Muscle of arm (tissue), 12 donors: ENCODE measurements around the gene C19orf47. TPM values are rescaled to one million over a fixed set of nuclear protein-coding genes. Genes with fewer than 3 reads are reported as not detected.
A peak's percentile ranks its signal among the peaks of the same experiment; 100 is the strongest.

Experiments
- DNase-seq: peaks from one replicate; pipeline ENCODE4 v3.0.0-alpha.2; 2013
- polyA plus RNA-seq, 12 donors: library from polyadenylated mRNA; unstranded; fragments of 120-200 nt; gene quantifications; one replicate each; pipeline ENCODE4 v1.2.1, GENCODE V29; 2013; ENCODE audit not compliant: insufficient read length in 12 of 12

The C19orf47 gene
- polyA plus RNA-seq, 12 donors = 26.4 to 99.1 (median 57.1) TPM; not detected in 1

DNA sequence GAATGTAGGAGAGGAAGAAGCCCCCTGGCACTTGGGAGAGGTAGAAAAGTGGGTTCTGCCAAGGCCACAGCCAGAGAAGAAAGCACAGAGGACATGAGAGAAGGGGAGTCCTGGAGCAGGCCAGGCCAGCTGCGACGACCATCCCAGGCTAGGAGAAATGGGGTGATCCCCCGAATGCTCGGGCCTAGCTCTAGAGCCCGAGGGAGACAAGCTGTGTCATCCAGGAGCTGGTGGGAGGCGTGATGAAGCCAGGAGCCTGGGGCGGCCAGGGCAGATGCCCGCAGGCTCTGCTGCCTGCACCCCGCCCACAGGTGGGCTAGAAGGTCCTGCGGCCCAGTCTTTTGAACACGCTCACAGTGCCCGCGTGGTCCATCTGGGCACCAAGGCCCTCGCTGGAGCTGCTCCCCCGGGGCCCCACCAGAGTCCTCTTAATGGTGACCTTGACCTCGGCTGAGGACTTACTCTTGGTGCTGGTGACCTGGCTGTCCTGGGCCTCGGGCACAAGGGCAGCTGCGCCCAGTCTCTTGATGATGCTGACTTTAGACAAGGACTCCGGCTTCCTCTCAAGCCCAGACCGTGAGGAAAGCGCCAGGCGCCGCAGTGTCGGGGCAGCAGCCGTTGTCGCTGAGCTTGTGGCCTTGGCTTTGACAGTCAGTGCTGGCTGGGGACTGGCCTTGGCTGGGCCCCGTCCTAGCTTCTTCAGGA is 26.5 kb downstream of the C19orf47 start:
- DNase-seq = no peak

DNA sequence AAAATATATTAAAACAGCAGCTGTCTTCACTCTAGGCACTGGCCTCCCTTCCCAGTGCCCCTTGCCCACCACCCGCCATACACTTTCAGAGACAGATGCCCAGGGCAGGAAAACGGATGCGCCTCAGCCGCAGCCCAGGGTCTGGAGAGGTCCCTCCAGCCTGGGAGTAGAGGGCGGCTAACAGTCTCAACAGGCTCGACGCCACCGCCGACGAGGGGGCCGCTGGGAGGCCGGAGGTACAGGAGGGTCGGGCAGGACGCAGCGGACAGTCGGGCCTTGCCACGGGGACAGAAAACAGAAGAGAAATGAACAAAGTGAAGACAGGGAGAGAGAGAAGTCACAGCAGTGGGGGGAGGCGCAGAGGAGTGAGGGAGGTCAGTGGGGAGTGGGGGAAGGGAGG is 27.1 kb downstream of the C19orf47 start:
- DNase-seq = no peak

DNA sequence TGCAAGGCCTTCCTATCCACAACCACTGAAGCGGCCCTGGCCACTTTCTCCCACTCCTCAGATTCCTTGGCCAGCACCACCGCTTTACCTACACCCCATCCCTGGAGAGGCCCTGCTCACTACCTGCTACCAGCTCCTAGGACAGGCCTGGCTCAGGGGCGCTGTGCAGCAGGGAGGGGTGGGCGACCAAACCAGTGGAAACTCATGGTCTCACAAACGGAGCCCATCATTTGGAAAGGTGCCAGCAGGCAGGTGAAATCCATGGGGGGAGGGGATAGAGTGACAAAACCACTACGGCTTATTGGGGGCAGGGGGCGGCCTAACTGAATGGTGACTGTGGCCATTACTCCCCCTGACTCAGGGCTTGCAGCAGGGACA is 27.6 kb downstream of the C19orf47 start:
- DNase-seq = no peak

DNA sequence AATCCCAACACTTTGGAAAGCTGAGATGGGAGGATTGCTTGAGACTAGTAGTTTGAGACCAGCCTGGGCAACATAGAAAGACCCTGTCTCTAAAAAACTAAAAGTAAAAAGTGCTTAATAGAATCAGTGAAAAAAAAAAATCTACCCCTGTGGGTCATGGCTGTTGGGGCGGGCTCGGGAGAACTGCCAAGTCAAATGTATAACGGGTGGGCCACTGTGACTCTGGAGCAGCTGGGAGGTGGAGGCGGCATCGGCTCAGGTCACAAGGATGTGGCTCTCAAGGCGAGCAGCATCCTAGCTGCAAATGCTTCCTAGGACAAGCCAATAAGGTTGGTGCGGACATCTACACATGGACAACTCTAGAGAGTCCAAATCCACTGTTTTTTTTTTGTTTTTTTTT is 30.9 kb downstream of the C19orf47 start:
- no peak for DNase-seq

DNA sequence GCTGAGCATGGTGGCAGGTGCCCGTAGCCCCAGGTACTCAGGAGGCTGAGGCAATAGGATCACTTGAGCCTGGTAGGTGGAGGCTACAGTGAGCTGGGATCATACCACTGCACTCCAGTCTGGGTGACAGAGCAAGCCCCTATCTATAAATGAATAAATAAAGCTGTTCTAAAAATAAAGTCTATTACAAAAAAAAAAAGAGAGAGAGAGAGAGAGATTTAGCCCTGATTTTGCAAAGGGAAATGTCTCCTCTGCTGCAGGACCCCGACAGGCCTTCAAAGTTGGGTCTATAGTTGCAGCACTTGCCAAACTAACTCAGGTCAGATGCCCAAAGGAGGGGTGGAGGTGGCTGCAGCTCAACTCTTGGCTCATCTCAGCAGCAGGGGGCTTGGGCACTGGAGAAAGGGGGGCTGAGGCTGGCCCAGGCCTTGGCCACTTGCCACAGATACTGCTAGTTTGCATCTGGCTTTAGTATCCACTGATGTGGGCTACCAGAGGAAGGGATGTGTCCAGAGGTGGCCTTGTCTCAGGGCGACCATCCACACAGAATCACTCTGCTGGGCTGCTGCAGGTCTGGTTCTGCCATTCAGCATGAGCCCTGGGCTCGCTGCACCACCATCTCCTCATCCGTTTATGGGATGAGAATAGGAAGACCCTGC is 32.3 kb downstream of the C19orf47 start:
- DNase-seq = no peak

DNA sequence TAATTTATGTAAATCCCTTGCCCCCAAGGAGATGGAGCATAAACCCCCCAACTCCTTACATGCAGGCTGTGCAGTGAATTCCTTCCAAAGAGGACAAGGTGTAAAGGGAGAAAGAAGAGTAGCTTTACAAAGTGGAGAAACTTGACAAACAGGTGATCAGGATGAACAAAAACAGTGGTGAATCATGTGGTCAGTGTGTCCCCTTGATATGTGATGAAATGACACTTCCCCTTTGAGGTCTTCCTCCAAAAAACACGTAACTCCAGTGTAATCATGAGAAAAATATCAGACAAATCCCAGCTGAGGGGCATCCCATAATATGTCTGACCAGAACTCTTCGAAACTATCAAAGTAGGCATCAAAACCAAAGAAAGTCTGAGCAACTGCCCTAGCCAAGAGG is 33.5 kb downstream of the C19orf47 start:
- DNase-seq = no peak

DNA sequence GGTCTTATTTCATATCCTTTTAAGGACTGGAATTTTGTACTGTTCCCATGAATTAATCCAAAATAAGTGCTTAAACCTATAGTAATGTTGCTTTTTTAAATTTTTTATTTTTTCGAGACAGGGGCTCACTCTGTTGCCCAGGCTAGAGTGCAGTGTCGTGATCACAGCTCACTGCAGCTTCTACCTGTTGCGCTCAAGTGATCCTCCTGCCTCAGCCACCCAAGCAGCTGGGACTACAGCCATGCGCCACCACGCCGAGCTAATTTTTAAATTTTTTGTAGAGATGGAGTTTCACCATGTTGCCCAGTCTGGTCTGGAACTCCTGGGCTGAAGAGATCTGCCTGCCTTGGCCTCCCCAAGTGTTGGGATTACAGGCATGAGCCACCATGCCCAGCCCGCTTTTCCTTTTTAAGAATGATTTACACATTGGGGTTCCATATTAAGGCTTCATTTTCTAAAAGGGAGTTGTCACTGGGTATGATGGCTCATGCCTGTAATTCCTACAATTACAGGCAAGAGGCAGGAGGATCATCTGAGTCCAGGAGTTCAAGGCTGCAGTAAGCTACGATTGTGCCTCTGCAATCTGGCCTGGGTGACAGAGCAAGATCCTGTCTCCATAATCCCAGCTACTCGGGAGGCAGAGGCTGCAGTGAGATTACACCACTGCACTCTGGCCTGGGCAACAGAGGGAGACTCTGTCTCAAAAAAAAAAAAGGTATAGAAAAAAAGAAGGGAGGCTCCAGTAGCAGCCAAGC is 34.8 kb downstream of the C19orf47 start:
- no peak for DNase-seq

DNA sequence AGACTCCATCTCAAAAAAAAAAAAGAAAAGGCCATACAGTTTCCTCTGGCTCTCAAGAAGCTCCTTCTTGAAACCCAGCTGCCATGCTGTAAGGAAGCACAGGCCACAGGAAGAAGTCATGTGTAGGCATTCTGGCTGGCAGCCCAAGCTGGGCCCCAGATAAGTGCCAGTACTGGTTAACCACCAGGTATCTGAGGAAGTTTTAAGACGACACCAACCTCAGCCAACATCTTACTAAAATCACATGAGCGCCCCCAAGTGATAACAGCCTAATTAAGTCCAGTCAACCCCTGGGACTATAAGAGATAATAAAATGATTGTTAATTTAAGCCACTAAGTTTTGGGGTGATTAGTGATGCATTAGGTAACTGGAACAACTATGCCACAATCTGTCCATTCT is 35.7 kb downstream of the C19orf47 start:
- DNase-seq = no peak

DNA sequence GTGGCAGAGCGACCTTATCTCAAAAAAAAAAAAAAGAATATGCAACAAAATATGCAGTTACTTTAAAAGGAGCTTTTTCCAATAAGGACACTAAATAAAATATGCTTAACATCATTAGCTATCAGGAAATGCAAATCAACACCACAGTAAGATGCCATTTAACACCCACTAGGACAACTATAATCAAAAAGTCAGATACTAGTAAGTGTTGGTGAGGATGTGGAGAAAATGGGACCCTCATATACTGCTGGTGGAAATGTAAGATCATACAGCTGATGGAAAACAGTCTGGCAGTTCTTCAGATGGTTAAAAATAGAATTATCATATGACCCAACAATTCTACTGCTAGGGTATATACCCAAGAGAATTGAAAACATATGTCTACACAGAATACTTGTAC is 38.5 kb downstream of the C19orf47 start:
- no peak for DNase-seq

DNA sequence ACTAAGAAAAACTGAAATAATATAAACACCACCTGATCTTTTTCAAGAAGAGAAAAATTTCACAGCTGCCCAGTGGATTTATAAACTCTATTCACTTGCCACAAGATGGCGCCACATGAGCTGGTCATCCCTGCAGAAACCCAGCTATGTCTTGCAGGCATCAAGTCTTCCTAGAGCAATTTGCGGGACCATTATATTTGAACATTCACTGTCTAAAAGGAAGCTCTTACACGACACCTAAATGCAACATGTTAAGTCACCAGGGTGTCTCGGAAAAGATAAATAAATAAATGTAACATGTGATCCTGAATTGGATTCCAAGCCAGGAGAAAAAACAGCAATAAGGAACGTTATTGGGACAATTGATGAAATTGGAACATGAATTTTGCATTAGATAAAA is 42.8 kb downstream of the C19orf47 start:
- peak; percentile 87 for DNase-seq

DNA sequence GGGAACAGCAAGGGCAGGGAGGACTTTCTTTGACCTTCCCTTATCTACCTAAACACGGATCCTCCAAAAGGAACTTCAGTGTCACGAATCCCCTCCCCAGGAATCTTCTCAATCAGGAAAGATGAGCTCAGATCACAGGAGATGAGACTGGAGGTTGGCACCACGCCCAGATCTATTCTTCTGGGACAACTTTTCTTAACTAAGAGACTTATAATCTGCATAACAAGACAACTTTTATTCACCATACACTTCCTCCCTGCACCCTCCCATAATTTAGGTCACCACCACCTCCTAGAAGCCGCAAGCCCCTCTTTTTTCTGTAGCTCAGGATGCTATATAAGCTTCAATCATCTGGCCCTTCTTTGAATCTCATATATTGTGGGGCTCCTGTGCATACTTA is 43.9 kb downstream of the C19orf47 start:
- no peak for DNase-seq

DNA sequence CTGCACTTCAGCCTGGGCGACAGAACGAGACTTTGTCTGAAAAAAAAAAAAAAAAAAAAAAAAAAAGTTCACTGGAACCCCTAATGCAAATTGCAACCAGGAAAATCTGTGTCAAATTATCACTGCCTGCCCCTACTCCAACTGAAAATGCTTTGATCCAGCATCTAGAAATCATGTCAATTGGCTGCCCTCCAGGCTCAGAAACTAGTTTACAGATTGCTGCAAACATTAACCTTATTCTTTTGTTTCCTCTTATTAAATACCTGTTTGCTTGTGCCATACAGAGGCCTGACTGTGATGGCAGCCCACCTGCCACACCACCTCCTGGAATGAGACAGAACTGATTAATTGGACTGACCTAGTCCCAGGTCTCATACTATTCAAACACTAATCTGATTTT is 44.4 kb downstream of the C19orf47 start:
- DNase-seq = no peak

DNA sequence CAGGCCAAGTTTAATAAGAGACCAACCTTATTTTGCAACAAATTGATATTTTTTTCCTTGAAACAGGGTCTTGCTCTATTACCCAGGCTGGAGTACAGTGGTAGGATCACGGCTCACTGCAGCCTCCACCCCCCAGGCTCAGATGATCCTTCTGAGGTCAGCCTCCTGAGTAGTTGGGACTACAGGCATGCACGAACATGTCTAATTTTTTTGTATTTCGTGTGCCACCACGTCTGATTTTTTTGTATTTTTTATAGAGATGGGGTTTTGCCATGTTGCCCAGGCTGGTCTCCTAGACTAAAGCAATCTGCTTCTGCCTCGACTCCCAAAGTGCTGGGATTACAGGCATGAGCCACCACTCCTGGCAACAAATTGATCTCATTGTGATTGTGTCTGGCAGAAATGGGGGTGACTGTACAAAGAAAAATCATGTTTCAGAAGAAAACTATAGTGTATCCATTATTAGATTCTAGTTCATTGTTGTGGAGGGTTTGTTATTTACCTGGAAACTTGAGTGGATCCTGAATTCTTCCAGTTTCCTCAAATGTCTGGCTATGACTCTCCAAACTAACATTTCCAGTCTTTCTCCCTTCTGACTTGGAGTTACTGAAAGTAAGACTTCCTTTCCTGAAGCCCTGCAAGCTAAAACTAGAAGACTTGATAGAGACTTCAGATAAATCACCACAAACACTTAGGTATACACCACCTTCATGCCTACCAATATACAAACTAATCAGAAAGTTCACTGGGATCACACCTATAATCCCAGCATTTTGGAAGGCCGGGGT is 45.8 kb downstream of the C19orf47 start:
- DNase-seq = no peak

DNA sequence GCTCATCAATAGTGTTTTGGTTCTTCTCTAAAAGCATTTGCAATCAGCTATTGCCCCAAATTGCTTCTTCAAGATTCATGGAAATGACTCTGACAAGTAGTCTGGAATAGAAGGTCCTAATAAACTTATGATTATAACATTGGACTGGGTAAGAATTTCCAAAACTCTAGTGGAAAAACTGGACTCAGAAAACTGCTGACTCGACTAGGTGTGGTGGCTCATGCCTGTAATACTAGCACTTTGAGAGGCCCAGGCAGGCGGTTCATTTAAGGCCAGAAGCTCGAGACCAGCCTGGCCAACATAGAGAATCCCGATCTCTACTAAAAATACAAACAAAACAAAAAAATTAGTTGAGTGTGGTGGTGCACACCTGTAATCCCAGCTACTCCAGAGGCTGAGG is 47.5 kb downstream of the C19orf47 start:
- DNase-seq = no peak

DNA sequence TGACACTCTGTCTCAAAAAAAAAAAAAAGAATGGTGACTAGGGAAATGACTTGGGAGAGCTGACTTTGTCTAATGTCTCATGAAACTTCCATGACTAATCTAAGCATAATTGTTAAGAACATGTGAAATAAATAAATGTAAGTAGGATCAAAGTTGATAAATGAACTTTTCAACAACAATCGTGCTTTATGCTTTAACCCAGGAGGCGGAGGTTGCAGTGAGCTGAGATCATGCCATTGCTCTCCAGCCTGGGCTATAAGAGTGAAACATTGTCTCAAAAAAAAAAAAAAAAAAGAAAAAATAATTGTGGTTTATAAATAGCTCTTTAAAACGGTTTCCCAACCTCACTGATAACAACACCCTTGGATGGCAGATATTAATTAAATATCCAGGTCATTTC is 50.2 kb downstream of the C19orf47 start:
- no peak for DNase-seq

DNA sequence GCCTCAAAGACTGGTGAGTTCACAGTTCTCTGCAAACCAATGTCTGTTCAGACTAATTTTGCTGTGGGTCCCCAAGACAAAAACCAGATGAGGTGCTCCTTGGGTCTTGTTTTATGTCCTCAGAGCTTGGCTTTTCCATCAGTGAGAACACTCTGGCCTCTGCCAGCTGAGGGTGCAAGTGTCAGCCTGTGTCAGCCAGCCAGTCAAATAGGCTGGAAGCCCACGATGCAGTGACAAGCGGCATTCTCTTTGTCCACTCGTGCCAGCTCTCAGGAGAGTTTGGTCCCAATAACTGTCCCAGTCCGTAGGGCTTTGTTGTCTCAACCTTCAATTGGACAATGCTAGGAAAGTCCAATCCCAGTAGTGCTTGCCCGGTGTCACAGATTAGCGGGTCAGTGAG is 53.6 kb downstream of the C19orf47 start:
- no peak for DNase-seq

DNA sequence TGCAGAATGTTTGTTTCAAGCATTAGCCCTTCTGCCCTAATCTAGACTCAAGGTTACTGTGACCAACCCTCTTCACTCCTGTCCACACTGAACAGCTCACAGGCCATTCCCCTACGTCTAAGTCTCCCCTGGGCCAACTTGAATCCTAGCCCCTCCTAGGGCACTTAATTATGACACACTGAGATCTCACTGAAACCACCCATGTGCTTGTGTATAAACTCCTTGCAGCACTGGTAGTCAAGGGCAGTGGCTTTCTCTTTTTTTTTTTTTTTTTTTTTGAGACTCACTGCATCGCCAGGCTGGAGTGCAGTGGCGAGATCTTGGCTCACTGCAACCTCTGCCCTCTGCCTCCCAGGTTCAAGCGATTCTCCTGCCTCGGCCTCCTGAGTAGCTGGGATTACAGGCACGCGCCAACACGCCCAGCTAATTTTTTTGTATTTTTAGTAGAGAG is 61.2 kb downstream of the C19orf47 start:
- DNase-seq = no peak

DNA sequence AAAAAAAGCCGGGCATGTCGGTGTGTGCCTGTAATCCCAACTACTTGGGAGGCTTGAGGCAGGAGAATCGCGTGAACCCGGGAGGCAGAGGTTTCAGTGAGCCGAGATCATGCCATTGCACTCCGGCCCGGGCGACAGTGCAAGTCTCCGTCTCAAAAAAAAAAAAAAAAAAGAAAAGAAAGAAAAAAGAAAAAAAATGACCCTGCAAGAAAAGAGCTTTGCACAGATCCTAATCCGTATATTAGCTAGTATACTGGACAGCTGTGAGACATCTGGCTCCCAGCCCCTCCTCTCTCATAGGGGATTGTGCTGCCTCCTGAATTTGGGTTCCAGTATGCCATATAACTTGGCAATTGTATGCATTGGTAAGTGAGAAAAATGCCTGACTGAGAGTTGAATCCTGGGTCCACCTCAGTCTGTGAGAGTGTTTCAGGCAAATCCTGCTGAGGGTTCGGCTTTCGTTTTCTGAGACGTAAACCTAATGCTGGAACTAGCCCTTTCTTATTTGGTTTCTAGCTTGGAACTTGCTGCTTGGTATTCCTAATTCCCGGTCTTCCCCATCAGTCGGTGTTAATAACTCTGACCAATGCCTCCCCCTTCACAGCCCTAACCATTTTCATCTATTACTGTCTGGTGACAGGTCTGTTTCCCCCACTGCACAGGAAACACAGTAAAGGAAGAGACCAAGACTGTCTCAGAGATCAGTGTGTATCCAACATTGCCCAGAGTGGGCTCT is 61.8 kb downstream of the C19orf47 start:
- no peak for DNase-seq

DNA sequence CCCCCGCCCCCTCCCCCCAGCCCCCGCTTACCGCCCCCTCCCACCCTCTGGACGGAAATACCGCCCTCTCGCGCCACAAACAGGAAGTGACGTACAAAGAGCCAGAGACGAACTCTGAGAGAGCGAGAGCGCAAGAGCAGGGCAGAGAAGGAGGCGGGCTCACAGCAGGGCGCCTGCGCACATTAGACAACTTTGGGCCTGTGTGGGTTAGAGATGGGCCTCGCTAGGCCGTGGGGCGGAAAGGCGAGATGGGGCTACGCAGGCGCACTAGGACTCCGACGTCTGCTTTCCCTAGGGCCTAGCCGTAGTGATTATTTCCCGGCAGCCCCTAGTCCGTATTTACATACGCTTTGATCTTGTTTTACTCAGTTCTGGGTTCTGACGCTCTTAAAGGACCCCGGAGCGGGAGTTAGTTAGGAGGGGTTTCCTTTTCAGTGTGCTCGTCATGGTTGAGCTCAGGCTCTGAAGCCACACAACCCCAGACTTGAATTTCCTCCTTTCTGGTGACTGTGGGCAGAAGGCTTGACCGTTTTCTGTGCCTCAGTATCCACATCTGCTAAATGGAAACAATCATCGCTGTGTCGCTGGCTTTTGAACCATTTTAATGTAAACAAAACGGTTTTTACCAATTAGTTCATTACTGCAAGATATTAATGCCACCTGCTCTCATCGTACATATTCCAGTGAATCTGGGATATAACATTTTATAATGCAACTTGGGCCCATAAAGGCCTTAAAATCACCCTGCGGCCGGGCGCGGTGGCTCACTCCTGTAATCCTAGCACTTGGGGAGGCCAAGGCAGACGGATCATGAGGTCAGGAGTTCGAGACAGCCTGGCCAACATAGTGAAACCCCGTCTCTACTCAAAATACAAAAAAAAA is 62.6 kb downstream of the C19orf47 start:
- peak; percentile 100 for DNase-seq
